Mesothelial cell of epicardium (in vitro differentiated cells): ENCODE measurements around the gene MS4A15. TPM values are rescaled to one million over a fixed set of nuclear protein-coding genes. Genes with fewer than 3 reads are reported as not detected.

Experiments used
- DNase-seq, 2 experiments: peaks; one replicate each; pipeline ENCODE4 v3.0.0; 2021; ENCODE audit warnings: low spot score in 2 of 2; ENCODE audit not compliant: unreplicated experiment in 2 of 2
- H3K27ac Mint-ChIP-seq: 2 replicates; pipeline ENCODE4 v1.8.0; 2021; ENCODE audit warnings: mixed read lengths
- H3K27me3 Mint-ChIP-seq: 2 replicates; pipeline ENCODE4 v1.8.0; 2021; ENCODE audit warnings: low read depth, mixed read lengths
- H3K36me3 Mint-ChIP-seq: 2 replicates; pipeline ENCODE4 v1.8.0; 2021; ENCODE audit warnings: mixed read lengths
- H3K4me1 Mint-ChIP-seq: 2 replicates; pipeline ENCODE4 v1.8.0; 2021; ENCODE audit warnings: mixed read lengths
- H3K4me3 Mint-ChIP-seq: 2 replicates; pipeline ENCODE4 v1.8.0; 2021; ENCODE audit warnings: mild to moderate bottlenecking, moderate library complexity, mixed read lengths
- H3K9me3 Mint-ChIP-seq: 2 replicates; pipeline ENCODE4 v1.8.0; 2021; ENCODE audit warnings: mixed read lengths
- CTCF ChIP-seq: fragments of 200-600 bp; sonication (generic); IDR thresholded peaks from one replicate; pipeline ENCODE4 v1.5.0; 2021; ENCODE audit warnings: antibody characterized with exemption; ENCODE audit not compliant: unreplicated experiment
- total RNA-seq: library from RNA; stranded (reverse); gene quantifications from 3 replicates; pipeline ENCODE4 v1.2.1, GENCODE V29; 2021

The MS4A15 gene
- total RNA-seq, 1 donor from 2014 or later: 0.13 TPM

GRCh38 chr11:60798631-60799030 lies 42.0 kb downstream of the MS4A15 start:
- H3K27ac Mint-ChIP-seq: no peak overlapping the region
- TF ChIP-seq CTCF: no peak
- no peaks in the 10 kb centered on the region for H3K36me3 Mint-ChIP-seq
- no peak overlapping the region for H3K4me3 Mint-ChIP-seq
- no peaks in the 10 kb centered on the region for H3K4me1 Mint-ChIP-seq
- no peak for DNase-seq
- peaks cover 51% of the 10 kb centered on the region for H3K27me3 Mint-ChIP-seq
- no peaks in the 10 kb centered on the region for H3K9me3 Mint-ChIP-seq

- no peak for TF ChIP-seq CTCF
- H3K27ac Mint-ChIP-seq: no peak overlapping the region
- no peaks in the 10 kb centered on the region for H3K9me3 Mint-ChIP-seq
- no peak overlapping the region for H3K4me3 Mint-ChIP-seq
- no peaks in the 10 kb centered on the region for H3K36me3 Mint-ChIP-seq
- H3K4me1 Mint-ChIP-seq: no peaks in the 10 kb centered on the region
- DNase-seq: no peak
- H3K27me3 Mint-ChIP-seq: peaks cover 52% of the 10 kb centered on the region
Measured at GRCh38 chr11:60801194-60801593, 44.5 kb downstream of the MS4A15 start.

- Mint-ChIP-seq H3K4me1 (no peaks in the 10 kb centered on the region), H3K36me3 (no peaks in the 10 kb centered on the region), H3K9me3 (no peaks in the 10 kb centered on the region), H3K4me3 (no peak overlapping the region), H3K27me3 (peaks cover 43% of the 10 kb centered on the region), H3K27ac (no peak overlapping the region)
- no peak for DNase-seq
- no peak for TF ChIP-seq CTCF
Measured at GRCh38 chr11:60803273-60803936, 46.7 kb downstream of the MS4A15 start.

DNA sequence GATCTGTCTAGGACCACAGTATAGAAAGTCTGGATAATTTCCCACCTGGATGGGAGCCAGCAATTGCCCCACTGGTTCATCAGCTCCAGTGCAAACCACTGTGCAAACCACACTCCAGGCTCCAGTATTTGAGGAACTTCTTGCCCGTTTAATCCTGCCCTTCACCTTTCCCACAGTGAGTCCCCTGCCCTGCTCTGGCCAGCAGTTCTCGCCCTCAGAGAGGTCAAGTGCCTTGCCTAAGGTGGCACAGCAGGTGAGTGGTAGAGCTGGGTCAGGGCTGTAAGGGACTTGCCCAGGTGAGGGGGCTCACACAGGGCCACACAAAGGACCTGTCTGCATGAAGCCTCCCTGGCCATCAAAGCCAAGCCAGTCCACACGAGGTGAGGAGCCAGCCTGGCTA lies 52.6 kb downstream of the MS4A15 start:
- no peaks in the 10 kb centered on the region for H3K4me1 Mint-ChIP-seq
- TF ChIP-seq CTCF: no peak
- H3K27ac Mint-ChIP-seq: no peak overlapping the region

GRCh38 chr11:60809691-60810090 lies 53.0 kb downstream of the MS4A15 start:
- no peaks in the 10 kb centered on the region for H3K36me3 Mint-ChIP-seq
- H3K4me3 Mint-ChIP-seq: no peak overlapping the region
- H3K27ac Mint-ChIP-seq: no peak overlapping the region
- no peak for DNase-seq
- peaks cover 30% of the 10 kb centered on the region for H3K27me3 Mint-ChIP-seq
- peaks cover 3% of the 10 kb centered on the region for H3K9me3 Mint-ChIP-seq
- H3K4me1 Mint-ChIP-seq: no peaks in the 10 kb centered on the region
- TF ChIP-seq CTCF: no peak

More for the DNA sequence above, 52.6 kb downstream of the MS4A15 start:
- no peak for DNase-seq
- peaks cover 30% of the 10 kb centered on the region for H3K27me3 Mint-ChIP-seq
- peaks cover 3% of the 10 kb centered on the region for H3K9me3 Mint-ChIP-seq
- no peaks in the 10 kb centered on the region for H3K36me3 Mint-ChIP-seq
- no peak overlapping the region for H3K4me3 Mint-ChIP-seq
